Neural progenitor cell (in vitro differentiated cells): Measurements from ENCODE around the gene HPSE2.

Source experiments
- CTCF ChIP-seq: fragments of 200-600 bp; sonication (generic); IDR thresholded peaks from 2 replicates; pipeline ENCODE4 v1.5.1; 2017; ENCODE audit warnings: antibody characterized with exemption, mild to moderate bottlenecking
- EZH2phosphoT487 ChIP-seq: fragments of 200-600 bp; sonication (generic); IDR thresholded peaks from 2 replicates; pipeline ENCODE4 v1.6.1; 2017; ENCODE audit warnings: antibody characterized with exemption

- TF ChIP-seq CTCF (no peak), EZH2phosphoT487 (no peak)
These were observed 596.7 kb downstream of the HPSE2 start for GRCh38 chr10:98638920-98639319.
